A549 (cell line): ENCODE measurements around the gene RARB. TPM values are rescaled to one million over a fixed set of nuclear protein-coding genes. Genes with fewer than 3 reads are reported as not detected.
A peak's percentile ranks its signal among the peaks of the same experiment; 100 is the strongest.

ENCODE experiments used
- ATAC-seq, 2 experiments: fragments of 200-7000 bp in 1 of 2; fragments of >200 bp in 1 of 2; cut with Nextera tagmentation in 1 of 2; cut with Tn5 transposase in 1 of 2; 3 replicates each; pipeline versions ENCODE4 v1.8.0 to v1.9.1; 2018 to 2020; ENCODE audit warnings: mild to moderate bottlenecking in 1 of 2, moderate library complexity in 1 of 2
- CTCF ChIA-PET: fragments of 300-600 bp; sonication (Branson Sonifier 250); formaldehyde crosslinking; extraction: SDS; loops from one replicate; lab custom pipeline; 2021; ENCODE audit warnings: antibody characterized with exemption, inconsistent platforms; lab: Yijun Ruan, JAX
- POLR2A ChIA-PET: fragments of 350-600 bp; formaldehyde crosslinking; extraction: SDS; loops from one replicate; lab custom pipeline; 2021; ENCODE audit warnings: antibody characterized with exemption, inconsistent platforms; lab: Yijun Ruan, JAX
- DNase-seq, 2 experiments: peaks; one replicate each; pipeline versions ENCODE4 v3.0.0 to v3.0.0-alpha.2; 2011 to 2016; ENCODE audit warnings: low read depth in 1 of 2, low spot score in 1 of 2
- FAIRE-seq: peaks from 2 replicates; lab custom pipeline; 2011; peaks lifted over from hg19 to GRCh38; lab: Jason Lieb, UNC
- H3K27ac ChIP-seq, 2 experiments: fragments of >200 bp; sonication (Bioruptor Twin); formaldehyde crosslinking; 3 replicates each; pipeline ENCODE4 v1.5.1; 2016 to 2017
- H3K4me1 ChIP-seq: fragments of >200 bp; sonication (Bioruptor Twin); formaldehyde crosslinking; 3 replicates; pipeline ENCODE4 v1.6.1; 2016
- H3K4me2 ChIP-seq: fragments of >200 bp; sonication (Bioruptor Twin); formaldehyde crosslinking; 3 replicates; pipeline ENCODE4 v1.6.1; 2016
- H3K4me3 ChIP-seq: fragments of >200 bp; sonication (Bioruptor Twin); formaldehyde crosslinking; 3 replicates; pipeline ENCODE4 v1.5.1; 2016
- H3K9me3 ChIP-seq: fragments of >200 bp; sonication (Bioruptor Twin); formaldehyde crosslinking; 3 replicates; pipeline ENCODE4 v1.6.1; 2016
- BCL3 ChIP-seq: fragments of >200 bp; sonication (Bioruptor Twin); formaldehyde crosslinking; IDR thresholded peaks from 3 replicates; pipeline ENCODE4 v1.6.1; 2016
- BHLHE40 ChIP-seq: IDR thresholded peaks from 2 replicates; pipeline ENCODE4 v1.6.1; 2012; ENCODE audit warnings: low read depth, low read length, inconsistent platforms
- CEBPB ChIP-seq, 2 experiments: fragments of >200 bp in 1 of 2; sonication (Bioruptor Twin) in 1 of 2; formaldehyde crosslinking in 1 of 2; IDR thresholded peaks; 2 replicates each; pipeline ENCODE4 v1.6.1; 2012 to 2016
- CHD4 ChIP-seq: fragments of 200-600 bp; sonication (generic); IDR thresholded peaks from 2 replicates; pipeline ENCODE4 v1.6.1; 2016; ENCODE audit warnings: antibody characterized with exemption, mild to moderate bottlenecking, borderline replicate concordance
- EHMT2 ChIP-seq: fragments of 200-600 bp; sonication (generic); IDR thresholded peaks from 2 replicates; pipeline ENCODE4 v1.6.1; 2016; ENCODE audit warnings: antibody characterized with exemption, low read depth, mild to moderate bottlenecking, moderate library complexity
- EP300 ChIP-seq, 2 experiments: fragments of >200 bp; sonication (Bioruptor Twin); formaldehyde crosslinking; IDR thresholded peaks; 2 replicates in 1 of 2; 3 replicates in 1 of 2; pipeline ENCODE4 v1.6.1; 2016 to 2017
- ESRRA ChIP-seq: fragments of 150-350 bp; IDR thresholded peaks from 2 replicates; pipeline ENCODE4 v1.6.1; 2014; ENCODE audit warnings: mild to moderate bottlenecking, low read length, borderline replicate concordance
- FOSL2 ChIP-seq, 2 experiments: fragments of 450-650 bp in 1 of 2; fragments of >200 bp in 1 of 2; sonication (Bioruptor Twin) in 1 of 2; formaldehyde crosslinking; IDR thresholded peaks; 2 replicates each; pipeline versions ENCODE4 v1.5.0 to v1.6.1; 2016 to 2020; ENCODE audit warnings: mild to moderate bottlenecking in 1 of 2, moderate library complexity in 1 of 2
- GATA3 ChIP-seq: IDR thresholded peaks from 2 replicates; pipeline ENCODE4 v1.6.1; 2012; ENCODE audit warnings: borderline replicate concordance
- HDAC2 ChIP-seq: fragments of 200-600 bp; sonication (generic); IDR thresholded peaks from 2 replicates; pipeline ENCODE4 v1.6.1; 2016
- HES2 ChIP-seq: fragments of >200 bp; sonication (Bioruptor Twin); formaldehyde crosslinking; IDR thresholded peaks from 2 replicates; pipeline ENCODE4 v1.6.1; 2016
- HOXB13 ChIP-seq: fragments of 250-450 bp; sonication (Bioruptor Pico); IDR thresholded peaks from 2 replicates; pipeline ENCODE4 v1.5.0; 2020; ENCODE audit warnings: low read depth, mild to moderate bottlenecking, moderate library complexity
- JUN ChIP-seq, 2 experiments: fragments of >200 bp; sonication (Bioruptor Twin); formaldehyde crosslinking; IDR thresholded peaks; 2 replicates in 1 of 2; 3 replicates in 1 of 2; pipeline ENCODE4 v1.6.1; 2016 to 2017
- JUNB ChIP-seq: fragments of >200 bp; sonication (Bioruptor Twin); formaldehyde crosslinking; IDR thresholded peaks from 2 replicates; pipeline ENCODE4 v1.6.1; 2016
- MAX ChIP-seq: IDR thresholded peaks from 2 replicates; pipeline ENCODE4 v1.6.1; 2012
- MAZ ChIP-seq: fragments of 150-350 bp; IDR thresholded peaks from 2 replicates; pipeline ENCODE4 v1.6.1; 2014; ENCODE audit warnings: antibody characterized with exemption, low read depth, low read length, borderline replicate concordance
- MYC ChIP-seq: IDR thresholded peaks from 2 replicates; pipeline ENCODE4 v1.6.1; 2012; ENCODE audit warnings: mild to moderate bottlenecking, inconsistent platforms, low read length, improper control_type of control experiment, borderline replicate concordance
- NR3C1 ChIP-seq: fragments of >200 bp; sonication (Bioruptor Twin); formaldehyde crosslinking; IDR thresholded peaks from 3 replicates; pipeline ENCODE4 v1.6.1; 2017
- RAD21 ChIP-seq, 2 experiments: fragments of >200 bp in 1 of 2; sonication (Bioruptor Twin) in 1 of 2; formaldehyde crosslinking in 1 of 2; IDR thresholded peaks in 1 of 2; conservative IDR thresholded peaks in 1 of 2; 2 replicates in 1 of 2; 3 replicates in 1 of 2; pipeline ENCODE4 v1.6.1; 2012 to 2018; ENCODE audit warnings: inconsistent platforms in 1 of 2
- RCOR1 ChIP-seq: fragments of 150-350 bp; IDR thresholded peaks from 2 replicates; pipeline ENCODE4 v1.6.1; 2014; ENCODE audit warnings: antibody characterized with exemption, low read length, low read depth
- RFX5 ChIP-seq: fragments of 450-650 bp; IDR thresholded peaks from 2 replicates; pipeline ENCODE4 v1.7.1; 2014; ENCODE audit warnings: antibody characterized with exemption, mild to moderate bottlenecking, moderate library complexity
- SMC3 ChIP-seq: fragments of >200 bp; sonication (Bioruptor Twin); formaldehyde crosslinking; IDR thresholded peaks from 3 replicates; pipeline ENCODE4 v1.6.1; 2018; ENCODE audit warnings: inconsistent platforms
- SREBF2 ChIP-seq: fragments of 450-650 bp; IDR thresholded peaks from 2 replicates; pipeline ENCODE4 v1.6.1; 2014; ENCODE audit warnings: mild to moderate bottlenecking, moderate library complexity
- USF2 ChIP-seq: fragments of 450-650 bp; IDR thresholded peaks from 2 replicates; pipeline ENCODE4 v1.6.1; 2014; ENCODE audit warnings: antibody characterized with exemption
- ZC3H11A ChIP-seq: fragments of 450-650 bp; IDR thresholded peaks from 2 replicates; pipeline ENCODE4 v1.6.1; 2014; ENCODE audit warnings: antibody characterized with exemption, mild to moderate bottlenecking
- ZFP36 ChIP-seq: fragments of 450-650 bp; IDR thresholded peaks from 2 replicates; pipeline ENCODE4 v1.6.1; 2014; ENCODE audit warnings: borderline replicate concordance; ENCODE audit not compliant: partially characterized antibody
- ZSCAN20 ChIP-seq: fragments of 250-450 bp; sonication (Bioruptor Pico); IDR thresholded peaks from 2 replicates; pipeline ENCODE4 v1.8.0; 2022; ENCODE audit warnings: mild to moderate bottlenecking, moderate library complexity
- WGBS: methylation state at CpG from one replicate; pipeline ENCODE4 v1.1.6; 2017; ENCODE audit errors: missing lambda C conversion rate; 5-methylcytosine and 5-hydroxymethylcytosine counted together
- polyA plus RNA-seq, 4 experiments: library from polyadenylated mRNA; depleted of rRNA in 3 of 4; stranded (reverse); fragments of >200 nt; fragmentation: RNase III in 1 of 4; extraction: RNeasy Plus Mini Kit Qiagen cat#74134 plus additional on column Dnase treatment in 1 of 4; gene quantifications; 2 replicates in 3 of 4; 3 replicates in 1 of 4; pipeline ENCODE4 v1.2.3, GENCODE V29; 2011 to 2017

RARB gene
- polyA plus RNA-seq, 2 of the 4 experiments (the other 2 are of a cell fraction), result 24.5 to 30.8 TPM

GRCh38 chr3:25412269-25412668, 15.8 kb upstream of the RARB start:
- peak overlapping the region; percentile 65 to 78 for H3K27ac ChIP-seq
- H3K4me3 ChIP-seq, result no peak overlapping the region
- ATAC-seq, result peak; percentile 71 to 94; a peak in 4 of 6 replicates
- H3K4me2 ChIP-seq, result peak overlapping the region; percentile 42
- ChIA-PET POLR2A (interaction anchor here (0.6 to 2.0 kb wide), 2 partner anchors 16 to 119 kb away, joined by 6 to 15 read pairs; partner anchors contain the start of gene RARB), CTCF (interaction anchor here (1.0 kb wide), 1 partner anchor 181 kb away, joined by 3 read pairs; no protein-coding TSS in a partner anchor)
- no peak for FAIRE-seq
- H3K4me1 ChIP-seq, result peaks cover 26% of the 10 kb centered on the region
- TF ChIP-seq RAD21 (conservative IDR thresholded peaks at IDR 0.05 in 1 of 2, IDR thresholded peaks at IDR 0.05 in 1 of 2), result 0 out of 5 replicates have a peak, but pooled peaks of 1 of the 2 experiments have one; percentile 6
- TF ChIP-seq RCOR1, result no peak
- peak; percentile 52 for TF ChIP-seq JUNB
- TF ChIP-seq JUN (IDR thresholded peaks at IDR 0.05), result no peak
- TF ChIP-seq BHLHE40, result no peak
- TF ChIP-seq ZFP36, result no peak
- peak; percentile 49 for TF ChIP-seq FOSL2 (IDR thresholded peaks at IDR 0.05)
- peak; percentile 84 for TF ChIP-seq FOSL2 (CRISPR knock-in tag; IDR thresholded peaks at IDR 0.05)
- DNase-seq, result peak in 1 of 2 experiments; percentile 75
- H3K9me3 ChIP-seq, result peaks cover 8% of the 10 kb centered on the region; the same call in 1 of the 3 replicates

- TF ChIP-seq EHMT2, result no peak
- no peak for TF ChIP-seq SREBF2
- TF ChIP-seq NR3C1, result no peak
- no peak for TF ChIP-seq EP300 (IDR thresholded peaks at IDR 0.05)
- no peak for TF ChIP-seq ZC3H11A
- no peak for TF ChIP-seq CHD4
- TF ChIP-seq USF2, result no peak
- no peak overlapping the region for H3K4me2 ChIP-seq
- H3K4me3 ChIP-seq, result no peak overlapping the region
- ATAC-seq, result no peak
- H3K9me3 ChIP-seq, result peaks cover 11% of the 10 kb centered on the region; the same call in 2 of the 3 replicates
- FAIRE-seq, result no peak
- 84% methylated on average over 6 of the region's 6 CpGs for WGBS
- ChIA-PET CTCF (no interaction called here), POLR2A (no interaction called here)
- no peak for DNase-seq
- no peak overlapping the region for H3K27ac ChIP-seq
- H3K4me1 ChIP-seq, result peaks cover 27% of the 10 kb centered on the region
These were observed 11.9 kb upstream of the RARB start for GRCh38 chr3:25416176-25416575.

- no peak for TF ChIP-seq MYC
- TF ChIP-seq, all 56 proteins: peak for 0
- WGBS, result 74% methylated on average over 1 of the region's 1 CpG
- ATAC-seq (no peak), DNase-seq (no peak), FAIRE-seq (no peak)
- no peak overlapping the region for H3K4me2 ChIP-seq
- CTCF ChIA-PET, result interaction anchor here (0.7 kb wide), 1 partner anchor 600 kb away, joined by 3 read pairs; no protein-coding TSS in a partner anchor
- peaks cover 34% of the 10 kb centered on the region for H3K4me1 ChIP-seq
- POLR2A ChIA-PET, result no interaction called here
- H3K4me3 ChIP-seq, result no peak overlapping the region
- H3K27ac ChIP-seq, result no peak overlapping the region
- peaks cover 7% of the 10 kb centered on the region; the same call in 2 of the 3 replicates for H3K9me3 ChIP-seq
These were observed 9.5 kb upstream of the RARB start for GRCh38 chr3:25418596-25418995.

- peak overlapping the region in 1 of 2 experiments; percentile 41; a peak in 2 of 6 replicates for H3K27ac ChIP-seq
- TF ChIP-seq EP300 (IDR thresholded peaks at IDR 0.05), result no peak
- TF ChIP-seq ZFP36, result no peak
- TF ChIP-seq MAX, result no peak
- no peak for TF ChIP-seq HOXB13
- no peak for TF ChIP-seq ZSCAN20
- TF ChIP-seq CHD4, result no peak
- TF ChIP-seq GATA3, result no peak
- TF ChIP-seq BCL3, result no peak
- TF ChIP-seq RFX5, result no peak
- no peak for TF ChIP-seq MYC
- TF ChIP-seq HDAC2, result no peak
- no peak for TF ChIP-seq ESRRA
- TF ChIP-seq CEBPB (IDR thresholded peaks at IDR 0.05), result no peak
- TF ChIP-seq HES2, result no peak
- no peak for TF ChIP-seq MAZ
- no peak for TF ChIP-seq FOSL2 (IDR thresholded peaks at IDR 0.05)
- TF ChIP-seq FOSL2 (CRISPR knock-in tag; IDR thresholded peaks at IDR 0.05), result no peak
- no peak for TF ChIP-seq SMC3
- 55% methylated on average over 1 of the region's 1 CpG for WGBS
- H3K4me2 ChIP-seq, result no peak overlapping the region
- H3K4me1 ChIP-seq, result peaks cover 41% of the 10 kb centered on the region
- no peak for DNase-seq
- FAIRE-seq, result no peak
- H3K4me3 ChIP-seq, result no peak overlapping the region
- no peak for ATAC-seq
- H3K9me3 ChIP-seq, result peaks cover 7% of the 10 kb centered on the region; the same call in 1 of the 3 replicates
- CTCF ChIA-PET, result no interaction called here
- POLR2A ChIA-PET, result no interaction called here
These were observed 8.8 kb upstream of the RARB start for GRCh38 chr3:25419251-25419650.
